22Rv1 (cell line): Measurements from ENCODE around the gene SRMS.

Source experiments
- ZFX ChIP-seq: fragments of 450-650 bp; IDR thresholded peaks from 2 replicates; pipeline ENCODE4 v1.6.1; 2017; ENCODE audit warnings: antibody characterized with exemption, borderline replicate concordance
- TF ChIP-seq, protein P1 (sequence below): fragments of 450-650 bp; IDR thresholded peaks from 2 replicates; pipeline ENCODE4 v1.5.1; 2017; ENCODE audit warnings: mild to moderate bottlenecking

DNA sequence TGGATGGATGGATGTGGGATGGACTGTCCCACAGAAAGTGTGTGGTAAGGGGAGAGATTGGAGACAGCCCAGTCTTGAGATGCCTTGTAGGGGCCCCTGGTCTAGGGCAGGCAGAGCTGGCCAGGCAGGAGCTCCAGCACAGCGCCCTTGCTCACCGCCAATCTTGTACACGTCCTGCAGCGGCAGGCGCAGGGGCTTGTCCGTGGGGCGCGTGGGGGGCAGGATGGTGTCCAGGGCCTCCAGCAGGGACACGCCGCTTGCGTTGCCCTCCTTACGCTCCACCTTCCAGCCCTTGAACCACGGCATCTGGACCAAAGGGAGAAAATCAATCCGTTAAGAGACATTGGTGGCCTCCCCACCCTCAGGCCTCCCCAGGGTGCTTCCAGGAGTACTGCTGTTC is 54.6 kb downstream of the SRMS start:
- TF ChIP-seq, protein P1, sequence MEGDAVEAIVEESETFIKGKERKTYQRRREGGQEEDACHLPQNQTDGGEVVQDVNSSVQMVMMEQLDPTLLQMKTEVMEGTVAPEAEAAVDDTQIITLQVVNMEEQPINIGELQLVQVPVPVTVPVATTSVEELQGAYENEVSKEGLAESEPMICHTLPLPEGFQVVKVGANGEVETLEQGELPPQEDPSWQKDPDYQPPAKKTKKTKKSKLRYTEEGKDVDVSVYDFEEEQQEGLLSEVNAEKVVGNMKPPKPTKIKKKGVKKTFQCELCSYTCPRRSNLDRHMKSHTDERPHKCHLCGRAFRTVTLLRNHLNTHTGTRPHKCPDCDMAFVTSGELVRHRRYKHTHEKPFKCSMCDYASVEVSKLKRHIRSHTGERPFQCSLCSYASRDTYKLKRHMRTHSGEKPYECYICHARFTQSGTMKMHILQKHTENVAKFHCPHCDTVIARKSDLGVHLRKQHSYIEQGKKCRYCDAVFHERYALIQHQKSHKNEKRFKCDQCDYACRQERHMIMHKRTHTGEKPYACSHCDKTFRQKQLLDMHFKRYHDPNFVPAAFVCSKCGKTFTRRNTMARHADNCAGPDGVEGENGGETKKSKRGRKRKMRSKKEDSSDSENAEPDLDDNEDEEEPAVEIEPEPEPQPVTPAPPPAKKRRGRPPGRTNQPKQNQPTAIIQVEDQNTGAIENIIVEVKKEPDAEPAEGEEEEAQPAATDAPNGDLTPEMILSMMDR, result no peak
- no peak for TF ChIP-seq ZFX
